NCI-H460 (cell line): ENCODE data around the gene CLDN2. TPM values are rescaled to one million over a fixed set of nuclear protein-coding genes. Genes with fewer than 3 reads are reported as not detected.
"Not testable (repeated sequence)": the region's sequence is repeated elsewhere in the genome, so short reads cannot be mapped to it uniquely, and the experiment has no call there.

Experiments
- DNase-seq: peaks from one replicate; pipeline ENCODE4 v3.0.0-alpha.2; 2016; ENCODE audit warnings: low read depth; ENCODE audit errors: extremely low read depth
- total RNA-seq: library from RNA; depleted of rRNA; stranded (reverse); fragments of >200 nt; shearing (Covaris generic); gene quantifications from 2 replicates; pipeline ENCODE4 v1.2.3, GENCODE V29; 2014; rRNA removed

Gene CLDN2
- total RNA-seq, 1 experiment from 2014 or later, result not detected

GRCh38 chrX:106955004-106955772 lies 35.0 kb downstream of the CLDN2 start:
- DNase-seq, result no peak

GRCh38 chrX:106957856-106958255 lies 37.7 kb downstream of the CLDN2 start:
- no peak for DNase-seq

DNA sequence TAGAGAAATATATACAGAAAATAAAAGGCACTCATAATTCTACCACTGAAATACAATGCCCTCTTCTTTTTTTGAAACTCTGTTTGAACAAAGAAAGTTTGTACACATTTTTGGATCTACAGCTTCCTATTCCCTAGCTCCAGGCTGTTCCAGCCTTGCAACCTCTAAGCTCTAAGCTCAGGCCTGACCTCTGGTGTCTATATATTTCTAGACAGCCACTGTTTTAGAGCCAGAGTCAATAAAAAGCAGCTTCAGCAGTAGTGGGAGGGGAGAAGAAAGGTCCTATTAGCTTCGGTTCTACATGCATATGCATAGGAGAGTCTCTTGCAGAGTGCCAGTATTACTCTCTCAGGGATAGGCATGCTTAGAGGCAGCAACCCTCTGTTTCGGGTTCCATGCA lies 39.7 kb downstream of the CLDN2 start:
- DNase-seq, result peak; percentile 30

DNA sequence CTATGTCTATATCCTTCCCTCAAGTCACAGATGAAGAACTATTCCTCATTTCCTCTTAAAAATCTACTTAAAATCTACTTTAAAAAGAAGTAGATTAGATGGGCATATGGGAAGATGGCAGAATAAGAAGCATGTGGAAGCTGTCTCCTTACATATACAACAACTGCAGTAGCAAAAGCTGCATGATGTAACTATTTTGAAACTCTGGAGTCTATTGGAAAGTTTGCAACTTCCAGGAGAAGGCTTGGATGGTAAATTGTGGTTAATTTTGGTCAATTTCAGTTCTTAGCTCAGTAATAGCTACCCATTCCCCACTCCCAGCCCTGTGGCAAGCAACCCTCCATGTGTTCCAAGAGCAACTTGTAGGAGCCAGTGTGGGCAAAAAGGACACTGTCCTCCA lies 42.9 kb downstream of the CLDN2 start:
- no peak for DNase-seq

- no peak for DNase-seq
Measured at GRCh38 chrX:106964290-106964689, 44.1 kb downstream of the CLDN2 start.

- DNase-seq, result not testable (repeated sequence)
Measured at GRCh38 chrX:106966547-106966946, 46.3 kb downstream of the CLDN2 start.

GRCh38 chrX:106972896-106973295 lies 52.7 kb downstream of the CLDN2 start:
- DNase-seq, result peak; percentile 29

- DNase-seq, result peak; percentile 65
Measured at GRCh38 chrX:106973433-106974149, 53.4 kb downstream of the CLDN2 start.

DNA sequence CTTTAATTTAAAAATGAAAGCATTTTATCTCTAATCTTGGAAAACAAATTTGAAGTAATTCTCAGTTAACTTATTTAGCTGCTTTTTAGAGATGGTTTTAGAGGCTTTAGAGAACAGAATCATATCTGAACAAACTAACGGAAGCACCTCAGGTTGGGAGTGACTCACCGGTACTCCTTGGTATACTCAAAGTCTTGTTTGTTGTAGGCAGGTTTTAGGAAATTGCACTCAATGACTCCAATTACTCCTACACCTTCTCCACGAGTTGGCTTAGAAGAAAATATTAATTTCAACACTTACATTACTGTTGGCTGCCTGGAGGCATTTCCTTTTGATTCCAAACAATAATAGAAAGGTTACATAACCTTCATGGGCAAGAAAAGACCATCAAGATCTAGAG lies 56.2 kb downstream of the CLDN2 start:
- DNase-seq, result no peak

Other genes with a start within 250 kb of the CLDN2 start
- 0.12 TPM in 1 of 2 replicates, not detected in the other for gene RNF128, start 193.7 kb upstream of the CLDN2 start, total RNA-seq
- gene TBC1D8B, start 117.7 kb upstream of the CLDN2 start, total RNA-seq, result 3.0 and 3.6 TPM in 2 replicates
- not detected in 2 replicates for gene RIPPLY1, start 17.1 kb upstream of the CLDN2 start, total RNA-seq
- gene MORC4, start 79.8 kb downstream of the CLDN2 start, total RNA-seq, result 28.3 and 32.7 TPM in 2 replicates
- 20.7 and 21.1 TPM in 2 replicates for gene RBM41, start 198.4 kb downstream of the CLDN2 start, total RNA-seq